Right lobe of liver (tissue), 4 donors: ENCODE data around the gene ANO9.

Experiments used
- POLR2A ChIP-seq: fragments of 450-650 bp; IDR thresholded peaks from one replicate; pipeline ENCODE4 v1.6.1; 2017; ENCODE audit warnings: antibody characterized with exemption, mild to moderate bottlenecking
- TF ChIP-seq, protein P1 (sequence below), 4 donors: fragments of 200-600 bp in 3 of 4; fragments of 450-650 bp in 1 of 4; IDR thresholded peaks; one replicate each; pipeline versions ENCODE4 v1.5.1 to v1.8.0; 2016 to 2022; ENCODE audit warnings: antibody characterized with exemption in 4 of 4, mild to moderate bottlenecking in 2 of 4
- donor health status: DM: no; HTN: no; CAD: no.
- donor health status: DM: no; HTN: no; CAD: no.
- donor health status: DM: no; HTN: yes; CAD: no.

- TF ChIP-seq, protein P1, sequence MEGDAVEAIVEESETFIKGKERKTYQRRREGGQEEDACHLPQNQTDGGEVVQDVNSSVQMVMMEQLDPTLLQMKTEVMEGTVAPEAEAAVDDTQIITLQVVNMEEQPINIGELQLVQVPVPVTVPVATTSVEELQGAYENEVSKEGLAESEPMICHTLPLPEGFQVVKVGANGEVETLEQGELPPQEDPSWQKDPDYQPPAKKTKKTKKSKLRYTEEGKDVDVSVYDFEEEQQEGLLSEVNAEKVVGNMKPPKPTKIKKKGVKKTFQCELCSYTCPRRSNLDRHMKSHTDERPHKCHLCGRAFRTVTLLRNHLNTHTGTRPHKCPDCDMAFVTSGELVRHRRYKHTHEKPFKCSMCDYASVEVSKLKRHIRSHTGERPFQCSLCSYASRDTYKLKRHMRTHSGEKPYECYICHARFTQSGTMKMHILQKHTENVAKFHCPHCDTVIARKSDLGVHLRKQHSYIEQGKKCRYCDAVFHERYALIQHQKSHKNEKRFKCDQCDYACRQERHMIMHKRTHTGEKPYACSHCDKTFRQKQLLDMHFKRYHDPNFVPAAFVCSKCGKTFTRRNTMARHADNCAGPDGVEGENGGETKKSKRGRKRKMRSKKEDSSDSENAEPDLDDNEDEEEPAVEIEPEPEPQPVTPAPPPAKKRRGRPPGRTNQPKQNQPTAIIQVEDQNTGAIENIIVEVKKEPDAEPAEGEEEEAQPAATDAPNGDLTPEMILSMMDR (IDR thresholded peaks at IDR 0.05): no peak
- no peak for TF ChIP-seq POLR2A
These were observed 73.1 kb downstream of the ANO9 start for GRCh38 chr11:368414-369335.
